Heart left ventricle (tissue), 16 donors: Measurements from ENCODE around the gene TMEM234. TPM values are rescaled to one million over a fixed set of nuclear protein-coding genes. Genes with fewer than 3 reads are reported as not detected.

Experiments
- ATAC-seq, 4 donors: fragments of 200-7000 bp; cut with Tn5 transposase; one replicate each; pipeline ENCODE4 v1.9.1; 2020 to 2022; ENCODE audit warnings: moderate library complexity in 4 of 4, mild to moderate bottlenecking in 3 of 4, moderate number of reproducible peaks in 1 of 4
- DNase-seq, 5 donors: peaks; one replicate each; pipeline ENCODE4 v3.0.0-alpha.2; 2020
- H3K27ac ChIP-seq, 12 donors: fragments of 200-600 bp; sonication (generic) in 4 of 12; one replicate each; pipeline versions ENCODE4 v1.5.0 to v1.8.0; 2016 to 2022; ENCODE audit warnings: mild to moderate bottlenecking in 2 of 12
- H3K27me3 ChIP-seq, 9 donors: fragments of 200-600 bp; sonication (generic) in 2 of 9; one replicate each; pipeline versions ENCODE4 v1.5.1 to v1.8.0; 2016 to 2022; ENCODE audit warnings: mild to moderate bottlenecking in 3 of 9
- H3K36me3 ChIP-seq, 9 donors: fragments of 200-600 bp; sonication (generic) in 2 of 9; one replicate each; pipeline versions ENCODE4 v1.5.0 to v1.8.0; 2018 to 2022; ENCODE audit warnings: mild to moderate bottlenecking in 2 of 9
- H3K4me1 ChIP-seq, 12 donors: fragments of 200-600 bp; sonication (generic) in 4 of 12; one replicate each; pipeline versions ENCODE4 v1.5.0 to v1.8.0; 2016 to 2022; ENCODE audit warnings: mild to moderate bottlenecking in 3 of 12
- H3K4me3 ChIP-seq, 12 donors: fragments of 200-600 bp; sonication (generic) in 4 of 12; one replicate each; pipeline versions ENCODE4 v1.5.0 to v1.8.0; 2017 to 2022; ENCODE audit warnings: mild to moderate bottlenecking in 9 of 12, moderate library complexity in 4 of 12
- H3K9me3 ChIP-seq, 12 donors: fragments of 200-600 bp; sonication (generic) in 4 of 12; one replicate each; pipeline versions ENCODE4 v1.5.0 to v1.8.0; 2016 to 2022; ENCODE audit warnings: mild to moderate bottlenecking in 1 of 12
- POLR2A ChIP-seq, 2 donors: fragments of 450-650 bp; IDR thresholded peaks; one replicate each; pipeline ENCODE4 v1.6.1; 2017; ENCODE audit warnings: antibody characterized with exemption in 2 of 2, mild to moderate bottlenecking in 2 of 2, moderate library complexity in 2 of 2
- WGBS, 4 donors: extraction: QIAGEN DNeasy Blood & Tissue Kit in 2 of 4; methylation state at CpG; one replicate each; pipeline versions ENCODE4 v1.1.5 to v1.1.7; 2013 to 2018; 5-methylcytosine and 5-hydroxymethylcytosine counted together
- intact Hi-C, 10 donors: fragments of 100-400 bp; cut with DNase I; formaldehyde crosslinking; loops; one replicate each; pipeline versions ENCODE4 v1.11.1 to v1.14.2; 2022
- polyA plus RNA-seq, 2 donors: library from polyadenylated mRNA; stranded (reverse); fragments of 200-250 nt; gene quantifications; one replicate each; pipeline ENCODE4 v1.2.3, GENCODE V29; 2013
- total RNA-seq, 9 donors: library from RNA; depleted of rRNA in 2 of 9; stranded (reverse); fragments of >200 nt in 2 of 9; fragmentation: NEBNext Ultra II Directional in 3 of 9; extraction: Animal tissue kit (Norgen Biotek cat#: 25700) in 3 of 9; gene quantifications; one replicate each; pipeline versions ENCODE4 v1.1.0 to v1.2.4, GENCODE V29; 2016 to 2023
- TF ChIP-seq, protein P1 (sequence below), 12 donors: fragments of 200-600 bp; sonication (generic) in 4 of 12; IDR thresholded peaks; one replicate each; pipeline versions ENCODE4 v1.5.0 to v1.8.0; 2018 to 2022; ENCODE audit warnings: antibody characterized with exemption in 12 of 12, mild to moderate bottlenecking in 5 of 12
- donor health status: ischemic (EF 13 %, LVEDD 7.1; RV severe dilation, severe dysfunction).
- donor health status: healthy with polysubstance abuse.
- donor health status: DM: no; HTN: yes; CAD: no.
- donor health status: DM: no; HTN: no; CAD: no.
- donor health status: ischemic (EF 25% LVEDD 6.9; RV normal size, moderate dysfunction).
- donor health status: ischemic (EF 25% LVEDD 5.7; RV mildly dilated, moderate dysfunction).
- donor health status: healthy.
- donor health status: DM: yes; HTN: yes; CAD: no.
- donor health status: ischemic (EF 35%, LVEDD 5.7; RV mildly dilated, moderate dysfunction).
- donor health status: nonischemic (EF 11% LVEDD 7.7; RV severe dilation, severe dysfunction).
- donor health status: DM: yes; HTN: yes; CAD: no.
- donor health status: PGD.
- donor health status: ischemic (EF 29% LVEDD 5.4; RV normal size, mild dysfunction).
- donor health status: nonischemic (EF 23%, LVEDD 6.1; RV moderate dilation, normal function).

The TMEM234 gene
- total and polyA plus RNA-seq, 11 donors, result 7.7 to 19.8 (median 10.8) TPM

DNA sequence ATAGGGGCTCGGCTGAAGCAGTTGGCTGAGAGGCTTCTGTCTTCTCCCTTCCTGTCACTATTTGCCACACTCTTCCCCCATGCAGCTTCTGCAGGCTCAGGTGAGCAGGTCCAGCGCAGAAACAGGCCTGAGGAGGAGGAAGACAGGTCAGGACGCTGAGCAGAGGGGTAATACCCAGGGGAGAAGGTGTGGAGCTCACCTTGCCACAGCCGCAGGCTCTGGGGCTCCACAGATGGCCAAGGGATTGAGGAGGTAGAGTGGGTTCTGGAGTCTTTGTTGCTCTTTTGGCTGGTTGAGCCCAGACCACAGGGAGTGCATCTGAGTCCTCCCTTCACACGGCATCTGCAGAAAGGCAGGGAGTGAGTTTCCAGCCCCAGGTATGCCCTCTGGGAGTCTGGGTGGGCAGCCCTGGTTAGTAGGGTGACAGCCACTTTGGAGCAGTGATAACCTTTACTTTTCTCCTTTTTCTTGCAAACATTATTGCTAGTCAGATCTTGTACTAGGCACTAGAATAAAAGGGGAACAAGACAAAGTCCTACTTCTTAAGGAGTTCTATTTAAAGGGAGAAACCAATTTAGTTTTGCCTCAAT is 9.8 kb upstream of the TMEM234 start:
- no peak for DNase-seq
- WGBS, 4 donors, result 68 to 87% (median 79%) methylated on average over 5 of the region's 5 CpGs

DNA sequence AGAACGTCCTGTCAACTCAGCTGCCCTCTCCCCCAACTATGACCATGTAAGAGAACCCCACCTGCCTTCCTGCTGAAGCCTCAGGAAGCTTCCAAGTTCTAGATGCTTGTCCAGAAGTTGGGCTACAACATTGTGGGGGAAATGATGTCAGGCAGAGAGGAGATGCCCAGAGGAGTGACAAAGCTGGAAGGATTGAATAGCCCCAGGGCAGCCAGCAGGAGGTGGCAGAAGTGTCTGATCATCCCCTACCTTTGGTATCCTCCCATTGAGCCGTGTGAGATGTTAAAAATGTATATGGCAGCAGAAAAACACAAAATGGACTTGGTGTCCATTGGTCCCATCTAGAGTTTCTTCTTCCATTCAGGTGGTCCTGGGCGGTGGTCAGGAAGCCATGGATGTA is 6.6 kb upstream of the TMEM234 start:
- Histone ChIP-seq H3K27ac (no peak overlapping the region), H3K4me3 (no peak overlapping the region), H3K4me1 (peaks cover 0 to 6% (median 4%) of the 10 kb centered on the region in 12 donors), H3K27me3 (no peaks in the 10 kb centered on the region), H3K9me3 (no peaks in the 10 kb centered on the region), H3K36me3 (peaks cover 0 to 100% (median 94%) of the 10 kb centered on the region in 9 donors)
- no peak for TF ChIP-seq POLR2A (IDR thresholded peaks at IDR 0.05)
- TF ChIP-seq, protein P1, sequence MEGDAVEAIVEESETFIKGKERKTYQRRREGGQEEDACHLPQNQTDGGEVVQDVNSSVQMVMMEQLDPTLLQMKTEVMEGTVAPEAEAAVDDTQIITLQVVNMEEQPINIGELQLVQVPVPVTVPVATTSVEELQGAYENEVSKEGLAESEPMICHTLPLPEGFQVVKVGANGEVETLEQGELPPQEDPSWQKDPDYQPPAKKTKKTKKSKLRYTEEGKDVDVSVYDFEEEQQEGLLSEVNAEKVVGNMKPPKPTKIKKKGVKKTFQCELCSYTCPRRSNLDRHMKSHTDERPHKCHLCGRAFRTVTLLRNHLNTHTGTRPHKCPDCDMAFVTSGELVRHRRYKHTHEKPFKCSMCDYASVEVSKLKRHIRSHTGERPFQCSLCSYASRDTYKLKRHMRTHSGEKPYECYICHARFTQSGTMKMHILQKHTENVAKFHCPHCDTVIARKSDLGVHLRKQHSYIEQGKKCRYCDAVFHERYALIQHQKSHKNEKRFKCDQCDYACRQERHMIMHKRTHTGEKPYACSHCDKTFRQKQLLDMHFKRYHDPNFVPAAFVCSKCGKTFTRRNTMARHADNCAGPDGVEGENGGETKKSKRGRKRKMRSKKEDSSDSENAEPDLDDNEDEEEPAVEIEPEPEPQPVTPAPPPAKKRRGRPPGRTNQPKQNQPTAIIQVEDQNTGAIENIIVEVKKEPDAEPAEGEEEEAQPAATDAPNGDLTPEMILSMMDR (IDR thresholded peaks at IDR 0.05), result no peak
- intact Hi-C loops, result loop anchor here in 3 of 10 donors (10.0 kb wide), 2 partner anchors 106 to 166 kb away; partner anchors contain the start of genes BSDC1 (in 2 of the 3) and MARCKSL1 (in 1 of the 3)
- ATAC-seq (no peak), DNase-seq (no peak)
- 80 to 86% (median 83%) methylated on average over 3 of the region's 3 CpGs for WGBS, 4 donors

More for the DNA sequence above, 9.8 kb upstream of the TMEM234 start:
- Histone ChIP-seq H3K27ac (no peak overlapping the region), H3K36me3 (peaks cover 0 to 80% (median 67%) of the 10 kb centered on the region in 9 donors), H3K4me1 (peaks cover 0 to 8% (median 0%) of the 10 kb centered on the region in 12 donors), H3K4me3 (no peak overlapping the region), H3K27me3 (no peaks in the 10 kb centered on the region), H3K9me3 (no peaks in the 10 kb centered on the region)
- no peak for ATAC-seq
- no peak for TF ChIP-seq POLR2A (IDR thresholded peaks at IDR 0.05)
- TF ChIP-seq, protein P1 (IDR thresholded peaks at IDR 0.05), result no peak
- intact Hi-C loops, result no loop called here

DNA sequence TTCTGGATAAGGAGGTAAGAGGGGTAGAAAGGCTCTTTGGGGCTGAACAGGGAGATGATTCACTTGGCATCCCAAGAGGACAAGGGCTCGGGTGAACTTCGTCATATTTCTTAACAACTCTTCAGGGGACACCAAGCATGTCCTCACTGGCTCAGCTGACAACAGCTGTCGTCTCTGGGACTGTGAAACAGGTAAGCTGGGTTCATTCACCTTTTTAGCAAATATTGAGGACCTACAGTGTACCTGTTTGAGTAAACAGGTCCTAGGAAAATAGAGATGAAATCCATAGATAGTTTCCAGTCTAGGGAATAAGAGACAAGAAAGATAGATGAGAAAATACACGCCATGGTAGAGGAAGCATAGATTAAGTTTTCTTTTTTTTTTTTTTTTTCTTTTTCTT is 2.1 kb upstream of the TMEM234 start:
- no peak for TF ChIP-seq POLR2A (IDR thresholded peaks at IDR 0.05)
- TF ChIP-seq, protein P1 (IDR thresholded peaks at IDR 0.05), result no peak
- H3K4me3 ChIP-seq, result peak overlapping the region in 1 of 12 donors; percentile 85
- peaks cover 0 to 73% (median 61%) of the 10 kb centered on the region in 9 donors for H3K36me3 ChIP-seq
- H3K4me1 ChIP-seq, result peaks cover 13 to 29% (median 25%) of the 10 kb centered on the region in 12 donors
- H3K27ac ChIP-seq, result peak overlapping the region in 4 of 12 donors; percentile 9 to 97 (median 89)
- WGBS, 4 donors, result 89 to 91% (median 90%) methylated on average over 4 of the region's 4 CpGs
- ATAC-seq, result no peak
- no peak for DNase-seq
- H3K9me3 ChIP-seq, result no peaks in the 10 kb centered on the region
- intact Hi-C loops, result loop anchor here in 5 of 10 donors (5.0 to 10.0 kb wide), 4 partner anchors 68 to 171 kb away; partner anchors contain the start of genes BSDC1 (in 2 of the 5), HDAC1 (in 1 of the 5) and MARCKSL1 (in 1 of the 5)
- H3K27me3 ChIP-seq, result no peaks in the 10 kb centered on the region

DNA sequence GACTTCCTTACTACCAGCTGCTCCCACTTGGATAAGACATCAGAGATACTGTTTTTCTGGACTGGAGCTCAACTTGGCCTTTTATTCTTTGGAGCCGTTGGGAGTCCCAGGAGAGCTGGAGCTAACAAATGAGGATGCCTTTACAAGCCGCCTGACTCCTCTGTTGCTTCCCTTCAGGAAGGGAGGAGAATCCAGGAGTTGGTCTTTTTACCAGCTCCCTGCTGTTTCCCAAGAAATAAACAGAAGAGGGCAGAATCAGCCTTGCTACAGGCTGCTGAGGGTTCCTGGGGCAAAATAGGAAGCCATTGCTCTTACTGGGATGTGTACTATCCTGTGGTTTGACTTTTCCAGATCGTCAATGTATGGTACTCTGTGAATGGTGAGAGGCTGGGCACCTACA is 1.5 kb upstream of the TMEM234 start:
- Histone ChIP-seq H3K36me3 (peaks cover 0 to 73% (median 55%) of the 10 kb centered on the region in 9 donors), H3K27me3 (no peaks in the 10 kb centered on the region), H3K9me3 (no peaks in the 10 kb centered on the region), H3K27ac (peak overlapping the region in 9 of 12 donors; percentile 9 to 97 (median 85)), H3K4me3 (peak overlapping the region in 7 of 12 donors; percentile 74 to 95 (median 85)), H3K4me1 (peaks cover 13 to 29% (median 25%) of the 10 kb centered on the region in 12 donors)
- DNase-seq, result no peak
- 31 to 59% (median 43%) methylated on average over 3 of the region's 3 CpGs for WGBS, 4 donors
- no peak for TF ChIP-seq POLR2A (IDR thresholded peaks at IDR 0.05)
- TF ChIP-seq, protein P1 (IDR thresholded peaks at IDR 0.05), result peak in 4 of 12 donors; percentile 9 to 26 (median 18)
- ATAC-seq, result peak in 1 of 4 donors; percentile 57
- intact Hi-C loops, result loop anchor here in 5 of 10 donors (5.0 to 10.0 kb wide), 4 partner anchors 69 to 171 kb away; partner anchors contain the start of genes BSDC1 (in 2 of the 5), HDAC1 (in 1 of the 5) and MARCKSL1 (in 1 of the 5)
